H9 (cell line): ENCODE data around the gene IZUMO1. TPM values are rescaled to one million over a fixed set of nuclear protein-coding genes. Genes with fewer than 3 reads are reported as not detected.

Experiments
- DNase-seq: peaks from one replicate; pipeline ENCODE4 v3.0.0-alpha.2; 2017
- H2AFZ ChIP-seq: one replicate; pipeline ENCODE4 v1.6.1; 2013; ENCODE audit warnings: mild to moderate bottlenecking, low read length, control low read depth, moderate library complexity
- H2AK5ac ChIP-seq: 2 replicates; pipeline ENCODE4 v1.6.1; 2013; ENCODE audit warnings: low read length, control low read depth, mixed read lengths; ENCODE audit not compliant: insufficient read length
- H2BK120ac ChIP-seq: one replicate; pipeline ENCODE4 v1.6.1; 2013; ENCODE audit warnings: low read depth, mild to moderate bottlenecking, low read length, control low read depth, inconsistent platforms; ENCODE audit not compliant: poor library complexity, severe bottlenecking
- H2BK12ac ChIP-seq: 2 replicates; pipeline ENCODE4 v1.6.1; 2013; ENCODE audit warnings: low read length, control low read depth, mixed read lengths, low read depth; ENCODE audit not compliant: insufficient read length
- H2BK15ac ChIP-seq: 2 replicates; pipeline ENCODE4 v1.6.1; 2013; ENCODE audit warnings: low read depth, low read length, control low read depth
- H2BK20ac ChIP-seq: one replicate; pipeline ENCODE4 v1.6.1; 2013; ENCODE audit warnings: low read depth, mild to moderate bottlenecking, low read length, control low read depth, inconsistent platforms; ENCODE audit not compliant: poor library complexity, severe bottlenecking
- H2BK5ac ChIP-seq: 2 replicates; pipeline ENCODE4 v1.6.1; 2013; ENCODE audit warnings: low read length, control low read depth, mixed read lengths; ENCODE audit not compliant: insufficient read length
- H3K14ac ChIP-seq: 2 replicates; pipeline ENCODE4 v1.6.1; 2013; ENCODE audit warnings: low read length, control low read depth; ENCODE audit not compliant: insufficient read depth
- H3K18ac ChIP-seq: 2 replicates; pipeline ENCODE4 v1.6.1; 2013; ENCODE audit warnings: low read depth, mild to moderate bottlenecking, mixed read lengths, low read length, control low read depth; ENCODE audit not compliant: insufficient read length
- H3K23ac ChIP-seq: 2 replicates; pipeline ENCODE4 v1.6.1; 2013; ENCODE audit warnings: low read length, control low read depth, mixed read lengths, low read depth; ENCODE audit not compliant: insufficient read length
- H3K23me2 ChIP-seq: 2 replicates; pipeline ENCODE4 v1.6.1; 2013; ENCODE audit warnings: low read depth, mild to moderate bottlenecking, mixed read lengths, low read length, control low read depth; ENCODE audit not compliant: insufficient read length, poor library complexity, severe bottlenecking
- H3K27ac ChIP-seq: 2 replicates; pipeline ENCODE4 v1.5.1; 2013; ENCODE audit warnings: low read length, control low read depth, mixed read lengths, low read depth; ENCODE audit not compliant: insufficient read length
- H3K27me3 ChIP-seq: 2 replicates; pipeline ENCODE4 v1.6.1; 2013; ENCODE audit warnings: low read length, control low read depth, inconsistent platforms; ENCODE audit not compliant: insufficient read depth
- H3K4ac ChIP-seq: 2 replicates; pipeline ENCODE4 v1.6.1; 2013; ENCODE audit warnings: low read depth, mild to moderate bottlenecking, control low read depth, inconsistent platforms, low read length, moderate library complexity
- H3K4me1 ChIP-seq: 2 replicates; pipeline ENCODE4 v1.6.1; 2013; ENCODE audit warnings: low read length, control low read depth, inconsistent platforms; ENCODE audit not compliant: insufficient read depth
- H3K4me2 ChIP-seq: 2 replicates; pipeline ENCODE4 v1.6.1; 2013; ENCODE audit warnings: low read length, control low read depth, mixed read lengths; ENCODE audit not compliant: insufficient read length, insufficient read depth
- H3K56ac ChIP-seq: 2 replicates; pipeline ENCODE4 v1.6.1; 2013; ENCODE audit warnings: low read depth, mild to moderate bottlenecking, mixed read lengths, low read length, control low read depth; ENCODE audit not compliant: insufficient read length
- H3K79me1 ChIP-seq: 2 replicates; pipeline ENCODE4 v1.6.1; 2013; ENCODE audit warnings: low read depth, mild to moderate bottlenecking, moderate library complexity, low read length, control low read depth, inconsistent platforms; ENCODE audit not compliant: insufficient read depth, poor library complexity, severe bottlenecking
- H3K79me2 ChIP-seq: 2 replicates; pipeline ENCODE4 v1.6.1; 2013; ENCODE audit warnings: low read length, control low read depth, inconsistent platforms; ENCODE audit not compliant: insufficient read depth
- H3K9ac ChIP-seq: 2 replicates; pipeline ENCODE4 v1.6.1; 2013; ENCODE audit warnings: low read length, control low read depth, mixed read lengths; ENCODE audit not compliant: insufficient read length; ENCODE audit errors: extremely low read depth
- H3K9me3 ChIP-seq: one replicate; pipeline ENCODE4 v1.6.1; 2013; ENCODE audit warnings: low read depth, low read length, inconsistent platforms; ENCODE audit not compliant: control insufficient read depth
- H3T11ph ChIP-seq: one replicate; pipeline ENCODE4 v1.6.1; 2013; ENCODE audit warnings: mild to moderate bottlenecking, low read length, control low read depth, inconsistent platforms
- H4K20me1 ChIP-seq: one replicate; pipeline ENCODE4 v1.6.1; 2013; ENCODE audit not compliant: control insufficient read depth, insufficient read length, insufficient read depth
- H4K5ac ChIP-seq: 2 replicates; pipeline ENCODE4 v1.6.1; 2013; ENCODE audit warnings: low read depth, mild to moderate bottlenecking, mixed read lengths, low read length, control low read depth; ENCODE audit not compliant: insufficient read length
- H4K8ac ChIP-seq: replicated peaks from 2 replicates; pipeline ENCODE4 v1.6.1; 2013; ENCODE audit warnings: low read length, control low read depth, mixed read lengths, low read depth; ENCODE audit not compliant: insufficient read length
- H4K91ac ChIP-seq: 2 replicates; pipeline ENCODE4 v1.6.1; 2013; ENCODE audit warnings: low read depth, mild to moderate bottlenecking, moderate library complexity, mixed read lengths, low read length, control low read depth; ENCODE audit not compliant: insufficient read length
- H3K27ac Mint-ChIP-seq, 3 experiments: 2 replicates in 2 of 3; 3 replicates in 1 of 3; pipeline ENCODE4 v1.8.0; 2020 to 2021; ENCODE audit warnings: mixed read lengths in 3 of 3, mild to moderate bottlenecking in 1 of 3, moderate library complexity in 1 of 3
- H3K27me3 Mint-ChIP-seq: 2 replicates; pipeline ENCODE4 v1.8.0; 2021; ENCODE audit warnings: low read depth, mild to moderate bottlenecking, moderate library complexity, mixed read lengths
- H3K36me3 Mint-ChIP-seq, 3 experiments: 2 replicates in 2 of 3; 3 replicates in 1 of 3; pipeline ENCODE4 v1.8.0; 2020 to 2021; ENCODE audit warnings: low read depth in 3 of 3, mixed read lengths in 3 of 3; ENCODE audit not compliant: insufficient read depth in 1 of 3
- H3K4me1 Mint-ChIP-seq, 2 experiments: 2 replicates each; pipeline ENCODE4 v1.8.0; 2020; ENCODE audit warnings: mixed read lengths in 2 of 2
- H3K4me3 Mint-ChIP-seq, 2 experiments: 2 replicates in 1 of 2; 3 replicates in 1 of 2; pipeline ENCODE4 v1.8.0; 2020 to 2021; ENCODE audit warnings: mild to moderate bottlenecking in 2 of 2, mixed read lengths in 2 of 2, moderate library complexity in 1 of 2
- H3K9me3 Mint-ChIP-seq, 2 experiments: 2 replicates in 1 of 2; 3 replicates in 1 of 2; pipeline ENCODE4 v1.8.0; 2020; ENCODE audit warnings: mild to moderate bottlenecking in 2 of 2, mixed read lengths in 2 of 2, moderate library complexity in 1 of 2
- WGBS: extraction: QIAGEN DNeasy Blood & Tissue Kit; methylation state at CpG from one replicate; pipeline ENCODE4 v1.1.7; 2013; ENCODE audit warnings: missing lambda C conversion rate, low lambda C conversion rate, mixed read lengths; ENCODE audit not compliant: insufficient read length; ENCODE audit errors: extremely low coverage; 5-methylcytosine and 5-hydroxymethylcytosine counted together
- total RNA-seq: library from RNA; stranded (reverse); gene quantifications from 2 replicates; pipeline ENCODE4 v1.2.1, GENCODE V29; 2021
- TF ChIP-seq, protein P1 (sequence below): fragments of 200-600 bp; sonication (generic); conservative IDR thresholded peaks from 3 replicates; pipeline ENCODE4 v1.8.0; 2021; ENCODE audit warnings: antibody characterized with exemption, mild to moderate bottlenecking

Gene IZUMO1
- total RNA-seq, 1 experiment from 2014 or later, result 3.7 TPM

DNA sequence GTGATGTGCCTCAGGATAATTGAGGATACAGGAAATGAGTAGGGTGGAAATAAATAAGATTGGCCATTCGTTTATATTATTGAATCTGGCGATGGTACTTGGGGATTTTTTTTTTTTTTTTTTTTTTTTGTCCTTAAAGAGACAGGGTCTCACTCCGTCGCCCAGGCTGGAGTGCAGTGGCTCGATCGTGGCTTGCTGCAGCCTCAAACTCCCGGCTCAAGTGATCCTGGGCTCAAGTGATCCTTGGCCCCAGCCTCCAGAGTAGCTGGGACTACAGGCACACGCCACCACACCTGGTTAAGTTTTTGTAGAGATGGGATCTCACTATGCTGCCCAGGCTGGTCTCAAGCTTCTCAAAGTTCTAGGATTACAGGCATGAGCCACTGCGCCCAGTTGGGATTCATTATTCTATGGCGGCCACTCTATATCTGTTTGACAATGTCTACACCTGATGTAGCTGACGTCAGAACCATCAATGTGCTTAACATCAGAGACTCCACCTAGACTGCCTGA lies 24.5 kb downstream of the IZUMO1 start:
- TF ChIP-seq, protein P1, sequence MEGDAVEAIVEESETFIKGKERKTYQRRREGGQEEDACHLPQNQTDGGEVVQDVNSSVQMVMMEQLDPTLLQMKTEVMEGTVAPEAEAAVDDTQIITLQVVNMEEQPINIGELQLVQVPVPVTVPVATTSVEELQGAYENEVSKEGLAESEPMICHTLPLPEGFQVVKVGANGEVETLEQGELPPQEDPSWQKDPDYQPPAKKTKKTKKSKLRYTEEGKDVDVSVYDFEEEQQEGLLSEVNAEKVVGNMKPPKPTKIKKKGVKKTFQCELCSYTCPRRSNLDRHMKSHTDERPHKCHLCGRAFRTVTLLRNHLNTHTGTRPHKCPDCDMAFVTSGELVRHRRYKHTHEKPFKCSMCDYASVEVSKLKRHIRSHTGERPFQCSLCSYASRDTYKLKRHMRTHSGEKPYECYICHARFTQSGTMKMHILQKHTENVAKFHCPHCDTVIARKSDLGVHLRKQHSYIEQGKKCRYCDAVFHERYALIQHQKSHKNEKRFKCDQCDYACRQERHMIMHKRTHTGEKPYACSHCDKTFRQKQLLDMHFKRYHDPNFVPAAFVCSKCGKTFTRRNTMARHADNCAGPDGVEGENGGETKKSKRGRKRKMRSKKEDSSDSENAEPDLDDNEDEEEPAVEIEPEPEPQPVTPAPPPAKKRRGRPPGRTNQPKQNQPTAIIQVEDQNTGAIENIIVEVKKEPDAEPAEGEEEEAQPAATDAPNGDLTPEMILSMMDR, result no peak
- Histone ChIP-seq H3K23ac (no peak overlapping the region), H4K5ac (no peak overlapping the region), H3K27ac (no peak overlapping the region), H2BK15ac (no peak overlapping the region), H2BK120ac (no peak overlapping the region), H3K18ac (no peak overlapping the region), H3K4ac (no peak overlapping the region), H2BK12ac (no peak overlapping the region), H3K9ac (no peak overlapping the region), H2AK5ac (no peak overlapping the region), H3K14ac (no peak overlapping the region), H4K20me1 (no peaks in the 10 kb centered on the region), H3K56ac (no peak overlapping the region), H3K4me2 (no peak overlapping the region), H3K23me2 (no peaks in the 10 kb centered on the region), H2AFZ (no peak overlapping the region), H3K79me2 (no peaks in the 10 kb centered on the region), H2BK5ac (no peak overlapping the region), H4K8ac (no peak overlapping the region), H3K4me1 (no peaks in the 10 kb centered on the region; the same call in 1 of the 2 replicates), H3T11ph (no peak overlapping the region), H4K91ac (no peak overlapping the region), H3K27me3 (no peaks in the 10 kb centered on the region), H2BK20ac (no peak overlapping the region), H3K9me3 (no peaks in the 10 kb centered on the region), H3K79me1 (no peaks in the 10 kb centered on the region)
- Mint-ChIP-seq H3K9me3 (no peaks in the 10 kb centered on the region), H3K36me3 (peaks cover 0 to 4% (median 4%) of the 10 kb centered on the region in 3 experiments; a peak in 3 of 7 replicates), H3K4me3 (peak overlapping the region in 1 of 2 experiments; percentile 10; a peak in 1 of 5 replicates), H3K27me3 (no peaks in the 10 kb centered on the region; the same call in 1 of the 2 replicates), H3K4me1 (peaks cover 21 to 31% of the 10 kb centered on the region in 2 experiments), H3K27ac (no peak overlapping the region; a peak in 1 of 7 replicates)
- no CpG with 5 or more reads among the region's 11 CpGs for WGBS
- no peak for DNase-seq
